DOHH2 (cell line): ENCODE data around the gene MAP3K9.

Experiments used
- CTCF ChIP-seq: fragments of 200-600 bp; sonication (generic); IDR thresholded peaks from one replicate; pipeline ENCODE4 v1.5.1; 2014; ENCODE audit warnings: antibody characterized with exemption, mild to moderate bottlenecking, low read depth, low read length; ENCODE audit not compliant: poor library complexity, severe bottlenecking
- EZH2phosphoT487 ChIP-seq: fragments of 200-600 bp; sonication (generic); IDR thresholded peaks from 2 replicates; pipeline ENCODE4 v1.6.1; 2017; ENCODE audit warnings: borderline replicate concordance, mild to moderate bottlenecking, antibody characterized with exemption, low read length, moderate library complexity, mixed read lengths

GRCh38 chr14:70724110-70724509 lies 85.2 kb downstream of the MAP3K9 start:
- no peak for TF ChIP-seq CTCF
- TF ChIP-seq EZH2phosphoT487: no peak
